HG02981 (cell line): ENCODE results near the gene AVEN.

Experiments used
- ATAC-seq: cut with Tn5 transposase; IDR thresholded peaks from one replicate; pipeline ENCODE4 v1.9.1; 2021; ENCODE audit warnings: mild to moderate bottlenecking, moderate library complexity; ENCODE audit not compliant: unreplicated experiment

AVEN gene

DNA sequence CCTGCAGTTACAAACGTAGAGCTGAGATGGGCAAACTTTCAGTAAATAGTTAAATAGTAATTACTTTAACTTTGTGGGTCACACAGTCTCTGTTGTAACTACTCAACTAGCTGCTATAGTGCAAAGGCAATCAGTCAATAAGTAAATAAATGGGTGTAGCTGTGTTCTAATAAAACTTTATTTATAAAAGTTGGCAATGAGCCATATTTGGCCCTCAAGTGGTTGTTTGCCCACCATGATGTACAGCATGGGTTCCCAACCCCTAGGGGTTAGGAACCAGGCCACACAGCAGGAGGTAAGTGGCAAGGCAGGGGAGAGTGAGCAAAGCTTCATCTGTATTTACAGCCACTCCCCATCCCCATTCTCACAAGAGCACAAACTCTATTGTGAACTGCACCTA lies 115.6 kb downstream of the AVEN start:
- no peak for ATAC-seq

DNA sequence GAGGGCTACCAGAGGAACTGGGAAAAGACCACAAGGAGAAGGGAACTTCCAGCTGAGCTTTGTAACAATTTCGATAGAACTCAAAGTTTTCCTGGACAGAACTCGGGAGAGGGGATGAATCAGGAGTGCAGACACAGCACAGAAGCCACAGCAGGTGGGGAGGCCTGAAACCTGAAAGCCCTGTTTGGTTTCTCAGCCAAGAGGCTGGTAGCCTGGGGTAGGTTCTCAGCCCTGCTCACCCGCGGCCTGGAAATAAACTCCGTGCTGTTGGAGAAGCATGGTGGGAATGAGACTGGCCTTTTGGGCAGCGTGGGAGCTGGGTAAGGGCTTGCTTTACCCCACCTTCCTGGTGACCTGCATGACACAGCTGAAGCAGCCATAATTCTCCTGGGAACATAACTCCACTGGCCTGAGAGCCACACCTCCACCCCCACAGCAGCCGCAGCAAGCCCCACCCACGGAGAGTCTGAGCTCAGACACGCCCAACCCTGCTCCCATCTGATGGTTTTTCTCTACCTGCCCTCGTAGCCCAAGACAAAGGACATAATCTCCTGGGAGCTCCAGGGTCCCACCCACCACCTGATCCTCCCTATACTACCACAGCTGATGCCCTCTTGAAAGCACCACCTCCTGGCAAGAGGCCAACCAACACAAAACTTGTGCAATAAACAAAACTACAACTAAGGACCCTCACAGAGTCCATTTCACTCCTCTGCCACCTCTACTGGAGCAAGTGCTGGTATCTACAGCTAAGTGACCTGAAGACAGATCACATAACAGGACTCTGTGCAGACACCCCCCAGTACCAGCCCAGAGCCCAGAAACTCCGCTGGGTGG lies 123.2 kb downstream of the AVEN start:
- ATAC-seq: no peak

DNA sequence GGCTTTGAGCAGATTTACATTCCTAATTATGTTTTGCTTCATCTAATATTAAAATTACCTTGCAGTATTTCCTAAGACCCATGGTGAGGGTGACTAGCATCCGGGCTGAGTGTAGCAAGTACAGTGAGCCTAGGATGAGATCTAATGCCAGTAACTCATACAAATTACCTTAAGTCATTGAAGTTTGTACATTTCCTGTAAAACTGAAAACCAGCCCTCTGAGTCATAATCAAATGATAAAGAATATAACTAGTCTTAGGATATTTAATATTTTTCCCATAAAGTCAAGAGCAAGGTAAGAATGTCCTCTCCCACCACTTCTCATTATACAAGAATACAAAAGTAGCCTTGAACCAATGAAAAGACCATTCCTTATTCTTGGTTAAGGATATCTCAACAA lies 125.5 kb downstream of the AVEN start:
- ATAC-seq: no peak

DNA sequence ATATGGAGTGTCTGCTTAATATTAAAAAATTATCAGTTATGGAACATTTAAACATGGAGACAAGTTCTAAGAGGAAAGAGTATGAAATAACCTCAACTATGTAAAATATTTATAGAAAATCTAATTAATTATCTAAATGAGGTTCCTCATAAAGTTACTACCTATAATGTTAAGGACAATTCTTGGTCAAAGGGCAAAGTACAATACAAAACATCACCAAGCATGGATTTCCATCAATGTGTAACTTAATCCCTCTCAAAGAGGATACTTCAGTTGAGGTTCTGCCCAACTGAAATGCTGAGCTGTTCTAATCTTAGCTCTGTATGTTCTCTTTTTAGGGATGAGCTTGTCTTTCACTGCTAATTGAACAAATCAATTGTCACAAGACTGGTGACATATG lies 126.7 kb downstream of the AVEN start:
- ATAC-seq: no peak

DNA sequence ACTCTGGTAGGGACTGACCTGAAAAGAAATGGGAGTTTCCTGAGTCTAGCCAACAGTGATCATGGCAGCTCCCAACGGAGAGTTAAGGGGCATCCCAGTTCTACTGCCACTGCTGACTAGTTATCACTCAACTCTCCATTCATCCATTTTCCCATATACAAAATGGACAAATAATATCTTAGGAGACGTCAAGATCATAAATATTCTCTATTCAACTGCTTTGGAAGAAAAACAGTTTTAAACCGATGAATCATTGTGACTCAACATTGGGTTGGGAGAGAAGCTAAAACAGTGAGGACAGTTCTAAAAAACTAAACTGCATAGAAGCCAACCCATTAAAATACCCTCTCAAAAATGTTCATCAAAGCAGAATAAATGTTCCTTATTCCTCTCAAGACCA lies 128.3 kb downstream of the AVEN start:
- no peak for ATAC-seq

DNA sequence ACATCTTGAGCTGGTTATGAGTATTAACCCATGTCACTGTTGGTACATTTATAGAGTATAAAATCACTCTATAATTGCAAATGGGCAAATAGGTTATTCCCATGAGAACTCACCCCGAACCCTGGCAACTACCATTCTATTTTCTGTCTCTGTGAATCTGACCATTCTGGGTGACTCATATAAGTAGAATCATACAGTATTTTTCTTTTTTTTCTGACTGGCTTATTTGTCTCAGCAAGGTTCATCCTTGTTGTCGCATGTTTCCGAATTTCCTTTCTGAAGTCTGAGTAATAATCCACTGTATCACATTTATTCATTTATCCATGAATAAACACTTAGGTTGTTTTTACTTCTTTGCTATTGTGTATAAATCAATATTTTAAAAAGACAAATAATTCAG lies 130.6 kb downstream of the AVEN start:
- ATAC-seq: no peak

DNA sequence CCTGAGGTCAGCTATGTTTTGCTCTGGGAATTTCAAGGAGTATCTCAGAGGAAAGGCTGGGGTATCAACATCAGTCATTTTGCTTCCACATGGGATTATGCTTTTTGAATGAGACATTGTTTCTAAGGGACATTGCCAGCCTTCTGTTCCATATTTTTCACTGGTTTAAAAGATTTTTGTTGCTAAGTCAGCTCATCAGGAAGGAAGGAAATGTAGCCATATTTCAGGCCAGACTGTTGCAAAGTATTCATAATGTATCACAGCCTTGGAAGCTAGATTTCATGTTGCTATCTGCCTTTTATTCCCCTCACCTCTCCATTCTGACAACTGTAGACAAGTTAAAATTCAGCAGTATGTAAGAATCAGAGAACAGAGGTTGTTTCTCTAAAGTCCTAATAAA lies 131.7 kb downstream of the AVEN start:
- ATAC-seq: no peak

DNA sequence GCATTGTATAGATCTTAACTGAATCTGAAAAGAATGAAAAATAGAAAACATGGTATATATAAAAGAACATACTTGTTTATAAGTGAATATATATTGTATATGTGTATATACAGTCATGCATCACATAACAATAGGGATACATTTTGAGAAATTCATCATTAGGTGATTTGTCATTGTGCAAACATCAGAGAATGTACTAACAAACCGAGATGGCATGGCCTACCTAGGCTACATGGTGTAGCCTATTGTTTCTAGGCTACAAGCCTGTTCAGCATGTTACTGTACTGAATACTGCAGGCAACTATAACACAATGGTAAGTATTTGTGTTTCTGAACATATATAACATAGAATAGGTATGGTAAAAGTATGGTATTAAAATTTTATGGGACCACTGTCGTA lies 135.3 kb downstream of the AVEN start:
- ATAC-seq: no peak

DNA sequence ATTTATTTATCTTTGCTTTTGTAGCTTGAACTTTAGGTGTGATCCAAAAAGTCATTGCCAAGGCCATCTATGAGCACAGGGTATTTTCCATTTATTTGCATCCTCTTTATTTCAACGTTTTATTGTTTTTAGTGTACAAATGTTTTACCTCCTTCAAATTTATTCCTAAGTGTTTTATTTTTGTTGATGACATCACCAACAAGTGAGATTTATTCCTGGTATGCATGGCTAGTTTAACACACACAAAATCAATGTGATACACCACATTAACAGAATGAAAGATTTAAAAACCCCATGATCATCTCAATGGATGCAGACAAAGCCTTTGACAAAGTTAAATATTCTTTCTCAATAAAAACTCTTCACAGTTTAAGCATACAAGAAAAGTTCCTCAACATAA lies 137.0 kb downstream of the AVEN start:
- ATAC-seq: no peak

DNA sequence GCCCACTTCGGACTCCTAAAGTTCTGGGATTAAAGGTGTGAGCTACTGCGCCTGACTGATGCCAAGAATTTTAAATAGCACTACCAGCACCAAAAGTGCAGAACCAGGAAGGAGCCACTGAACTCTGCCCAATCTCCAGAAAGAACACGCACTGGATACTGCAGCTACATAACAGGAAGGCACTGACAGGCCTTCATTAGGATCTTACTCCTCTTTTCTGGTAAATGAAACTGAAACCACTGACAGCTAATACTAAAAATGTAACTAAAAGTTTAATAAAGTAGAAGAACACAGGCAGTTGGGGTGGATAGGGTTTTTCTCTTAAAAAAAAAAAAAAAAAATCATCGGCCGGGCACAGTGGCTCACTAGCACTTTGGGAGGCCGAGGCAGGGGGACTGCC lies 144.8 kb downstream of the AVEN start:
- no peak for ATAC-seq

DNA sequence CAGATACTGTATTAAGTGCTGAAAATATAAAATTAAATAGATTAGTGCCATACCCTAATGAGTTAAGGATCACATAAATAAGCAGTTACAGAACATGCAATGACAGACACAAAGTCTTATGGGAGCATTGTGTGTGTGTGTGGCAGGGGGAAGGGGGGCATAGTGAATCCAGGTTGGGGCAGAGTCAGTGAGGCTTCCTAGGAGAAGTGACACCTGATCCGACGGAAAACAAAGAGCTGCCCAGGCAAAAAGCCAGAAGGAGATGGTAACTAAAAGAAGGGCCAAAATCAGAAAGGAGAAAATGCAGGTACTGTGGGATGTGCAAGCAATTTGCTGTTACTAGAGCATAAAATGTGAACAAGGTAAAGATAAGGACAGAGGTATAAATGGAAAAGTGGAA lies 150.8 kb downstream of the AVEN start:
- no peak for ATAC-seq

DNA sequence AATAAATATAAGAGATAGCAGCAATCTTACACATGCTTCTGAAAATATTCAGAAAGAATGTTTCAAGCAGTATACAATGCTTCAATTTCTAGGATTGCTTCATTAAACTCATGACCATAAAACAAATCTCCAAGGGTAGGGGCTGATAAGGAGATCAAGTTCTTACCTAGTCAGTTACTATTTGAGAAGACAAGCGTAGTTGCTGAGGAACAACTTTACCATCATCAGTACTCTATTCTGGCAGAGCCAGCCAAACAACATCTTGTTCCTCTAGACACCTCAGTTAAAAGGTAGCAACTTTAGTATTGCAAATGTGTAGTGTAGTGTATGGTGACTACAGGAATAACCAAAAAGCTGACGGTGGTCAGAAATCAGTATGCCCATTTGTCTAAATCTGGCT lies 156.1 kb downstream of the AVEN start:
- no peak for ATAC-seq

DNA sequence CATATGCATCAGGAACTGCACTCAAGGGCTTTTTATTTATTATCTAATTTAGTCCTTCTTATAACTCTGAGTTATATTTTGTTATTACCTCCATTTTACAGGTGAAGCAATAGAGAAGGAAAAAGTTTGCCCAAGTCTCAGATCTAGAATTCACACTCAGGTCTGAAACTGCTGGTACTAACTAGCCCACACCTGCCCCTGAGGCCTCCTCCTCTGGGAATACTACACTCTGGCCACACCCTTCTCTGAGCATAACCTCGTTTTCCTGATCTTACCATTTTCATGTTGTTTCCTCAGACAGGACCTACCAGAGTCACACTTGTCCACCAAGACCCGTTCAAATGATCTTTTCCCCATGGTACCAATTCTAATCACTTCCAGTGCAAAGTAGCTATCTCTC lies 164.8 kb downstream of the AVEN start:
- ATAC-seq: no peak

DNA sequence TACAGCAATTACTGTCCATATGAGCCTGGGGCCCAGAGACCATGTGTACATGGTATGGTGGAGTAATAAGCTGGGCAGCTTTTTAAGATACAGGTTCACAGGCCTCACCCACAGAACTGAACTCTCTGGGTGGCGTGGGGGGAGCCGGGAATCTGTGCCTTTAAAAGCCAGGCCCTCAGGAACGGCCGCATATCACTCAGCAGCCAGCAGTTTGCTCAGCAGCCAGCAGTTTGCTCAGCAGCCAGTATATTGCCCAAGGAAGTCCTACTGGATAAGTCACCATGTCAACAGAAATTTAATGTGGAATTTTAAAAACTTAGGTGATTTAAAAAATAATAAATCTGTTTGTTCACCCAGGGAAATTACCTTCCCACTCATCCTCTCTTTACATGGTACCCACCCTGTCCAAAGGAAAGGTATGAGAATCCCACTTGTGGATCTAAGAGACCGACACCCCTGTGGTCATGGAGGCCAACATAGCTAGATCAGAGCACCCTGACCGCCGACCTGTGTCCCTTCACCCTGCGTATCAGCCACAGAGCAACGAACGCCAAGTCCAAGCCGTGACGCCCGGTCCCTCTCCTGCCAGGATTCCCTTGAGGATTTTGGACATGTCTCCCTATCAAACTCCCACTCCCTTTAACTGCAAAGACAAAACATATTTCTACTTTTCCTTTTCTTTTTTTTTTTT lies 166.4 kb downstream of the AVEN start:
- no peak for ATAC-seq

DNA sequence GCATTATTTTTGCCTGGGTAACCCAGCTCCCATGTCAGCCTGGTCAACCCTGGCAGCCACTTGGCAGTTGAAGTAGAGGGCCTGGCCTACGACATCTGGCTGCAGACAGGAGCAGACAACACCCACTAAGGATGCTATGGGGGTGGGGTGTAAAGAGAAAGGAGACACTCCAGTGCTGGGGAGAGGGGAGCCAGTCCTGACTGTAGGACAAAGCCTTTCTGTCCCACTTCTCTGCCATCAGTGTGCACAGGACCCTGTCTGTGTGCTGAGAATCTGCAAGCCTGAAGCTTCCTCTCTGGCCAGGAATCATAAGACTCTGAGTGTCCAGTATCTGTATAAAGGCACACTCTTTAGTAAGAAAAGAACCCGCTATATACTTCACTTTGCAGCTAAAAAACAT lies 167.0 kb downstream of the AVEN start:
- no peak for ATAC-seq

DNA sequence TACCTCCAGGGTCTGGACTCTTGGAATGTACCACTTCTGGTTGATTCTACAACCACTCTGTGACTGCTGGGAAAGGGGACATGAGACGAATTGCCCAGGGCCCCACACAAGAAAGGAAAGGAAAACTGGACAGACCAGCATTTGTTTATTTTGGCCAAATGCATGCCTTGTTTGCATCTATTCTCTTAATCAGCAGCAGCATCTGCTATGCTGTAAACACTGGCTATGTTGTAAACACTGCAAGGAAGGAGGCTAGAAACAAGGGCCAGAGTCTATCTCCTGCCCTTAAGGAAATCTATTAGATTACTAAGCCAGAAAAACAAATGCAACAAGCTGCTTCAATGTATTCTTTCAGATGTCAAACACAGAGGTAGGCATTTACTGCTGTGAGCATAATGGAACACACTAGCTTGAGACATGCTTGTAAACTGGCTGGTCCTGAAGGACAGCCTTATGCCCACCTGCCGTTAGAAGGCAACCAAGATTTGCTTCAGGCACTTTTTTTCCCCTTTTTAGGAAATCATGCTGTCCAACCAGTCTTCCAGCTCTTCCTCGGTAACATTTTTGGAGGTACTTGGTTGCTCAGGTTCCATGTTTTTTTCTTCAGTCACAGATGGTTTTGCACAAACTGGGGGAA lies 172.8 kb downstream of the AVEN start:
- ATAC-seq: no peak

DNA sequence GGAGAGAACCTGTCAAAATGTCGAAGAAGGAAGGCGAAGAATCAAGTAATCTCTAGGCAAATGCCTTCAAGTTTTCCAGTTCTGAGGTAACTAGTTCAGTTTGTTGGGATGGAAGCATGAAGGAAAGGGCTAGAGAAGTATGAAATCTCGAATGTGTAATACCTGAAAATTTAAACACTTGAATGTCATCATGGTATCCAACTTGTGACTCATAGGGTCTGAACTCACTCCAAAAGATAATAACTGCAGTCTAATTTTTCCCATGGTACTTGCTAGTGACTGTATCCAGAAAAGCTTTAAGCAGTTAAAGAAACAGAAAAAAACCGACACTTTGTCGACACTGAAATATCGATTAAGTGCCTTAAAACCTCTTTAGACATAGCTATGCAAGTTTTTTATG lies 173.6 kb downstream of the AVEN start:
- no peak for ATAC-seq

DNA sequence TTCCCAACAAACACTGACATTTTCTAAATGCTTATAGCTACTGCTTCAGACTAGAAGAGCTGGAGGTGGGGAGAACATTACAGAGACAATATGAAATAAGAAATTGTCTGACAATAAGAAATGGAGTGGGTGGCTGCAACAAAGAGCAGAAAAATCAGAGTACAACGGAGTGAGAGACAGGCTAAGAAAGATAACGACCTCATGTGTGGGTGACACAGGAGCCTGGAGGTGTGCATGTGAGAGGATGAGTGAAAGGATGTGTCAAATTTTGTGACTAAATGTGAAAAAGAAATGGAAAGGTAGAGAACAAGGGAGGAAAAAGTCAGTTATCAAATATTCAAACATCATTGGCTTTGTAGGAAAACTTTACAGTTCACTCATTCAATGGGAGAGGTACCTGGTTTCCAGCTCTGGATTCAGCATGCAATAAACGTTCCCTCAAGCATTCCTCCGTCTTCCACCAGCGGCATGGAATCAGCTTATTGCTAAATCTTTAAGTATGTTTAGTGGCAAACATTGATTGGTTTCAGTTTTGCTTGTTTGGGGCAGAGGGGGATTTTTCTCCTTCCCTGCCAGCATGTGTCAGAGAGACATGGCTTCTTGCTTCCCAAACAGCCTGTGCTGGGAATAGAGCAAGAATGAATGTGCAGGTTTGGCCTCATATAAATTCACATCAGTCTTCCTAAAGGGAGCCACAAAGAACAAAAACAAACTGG lies 174.5 kb downstream of the AVEN start:
- no peak for ATAC-seq

DNA sequence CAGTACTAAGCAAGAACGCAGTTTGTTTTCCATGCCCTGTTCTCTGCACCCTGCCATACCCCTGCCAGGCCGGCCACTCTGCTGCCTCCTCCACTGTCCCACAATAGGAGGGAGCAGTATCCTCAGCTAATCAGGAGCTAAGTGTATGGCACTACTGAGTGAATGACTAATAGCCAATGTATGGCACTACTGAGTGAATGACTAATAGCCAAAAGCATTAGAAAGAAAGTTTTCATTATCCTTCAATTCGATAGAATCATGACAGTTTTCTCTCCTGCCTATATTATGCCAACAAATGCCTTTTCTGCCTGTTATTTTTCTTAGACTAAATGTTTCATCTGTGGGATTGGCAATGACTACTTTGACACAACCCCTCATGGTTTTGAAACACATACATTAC lies 178.2 kb downstream of the AVEN start:
- no peak for ATAC-seq

DNA sequence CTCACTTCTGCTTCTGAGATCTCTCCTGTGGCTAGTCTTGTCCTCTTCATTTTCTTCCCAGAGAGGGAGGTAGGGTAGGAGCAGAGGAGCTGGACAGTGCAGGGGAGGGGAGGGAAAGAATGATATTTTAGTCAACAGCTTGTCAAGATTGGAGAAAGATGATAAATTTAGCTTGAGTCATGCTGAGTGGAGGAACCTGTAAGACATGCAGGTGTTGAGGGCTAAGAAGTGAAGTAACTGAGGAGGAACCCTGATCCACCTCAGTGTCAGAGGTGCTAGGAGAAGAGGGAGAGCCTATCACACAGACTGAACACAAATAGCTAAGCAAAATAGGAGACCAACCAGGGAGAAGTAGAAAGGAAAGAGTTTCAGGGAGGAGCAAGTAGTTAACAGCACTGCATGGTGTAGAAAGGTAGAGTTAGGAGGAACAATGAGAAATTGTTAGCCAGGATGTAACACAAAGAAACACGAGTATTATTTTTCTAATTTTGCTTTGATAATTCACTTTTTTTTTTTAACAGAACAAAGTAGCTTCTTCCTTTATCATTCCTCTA lies 178.9 kb downstream of the AVEN start:
- ATAC-seq: no peak

DNA sequence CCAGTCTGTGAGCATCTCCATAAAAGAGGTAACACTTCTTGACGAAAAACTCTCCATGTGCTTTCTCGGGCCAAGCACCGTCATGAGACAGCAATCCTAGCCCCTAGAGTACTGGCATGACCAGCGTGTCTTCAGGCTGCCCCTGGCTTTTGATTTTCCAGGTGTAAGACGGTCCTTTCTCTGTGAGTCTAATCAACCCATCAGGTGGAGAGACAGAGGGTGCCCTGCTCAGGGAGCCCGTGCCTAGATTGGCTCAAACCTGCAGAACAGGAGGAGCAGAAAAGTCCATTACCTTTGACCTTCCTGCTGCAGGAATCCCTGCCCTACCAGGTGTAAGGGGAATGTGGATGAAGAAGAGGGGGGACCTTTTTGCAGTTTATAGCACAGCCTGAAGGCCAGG lies 180.2 kb downstream of the AVEN start:
- ATAC-seq: no peak
